Gastrocnemius medialis (tissue), 4 donors: Measurements from ENCODE around the gene AGA. TPM values are rescaled to one million over a fixed set of nuclear protein-coding genes. Genes with fewer than 3 reads are reported as not detected.

Experiments
- ATAC-seq, 2 donors: fragments of 150-250 bp; one replicate each; pipeline ENCODE4 v1.9.1; 2016
- DNase-seq, 2 donors: peaks; one replicate each; pipeline ENCODE4 v3.0.0-alpha.2; 2019
- H3K27ac ChIP-seq, 4 donors: fragments of 200-600 bp; sonication (generic); 1 replicate in 1 of 4; 2 replicates in 3 of 4; pipeline ENCODE4 v1.5.1; 2016 to 2018; ENCODE audit warnings: mild to moderate bottlenecking in 2 of 4, moderate library complexity in 1 of 4
- H3K27me3 ChIP-seq, 3 donors: fragments of 200-600 bp; sonication (generic) in 2 of 3; 1 replicate in 1 of 3; 2 replicates in 2 of 3; pipeline versions ENCODE4 v1.5.1 to v1.6.0; 2016 to 2019; ENCODE audit warnings: mild to moderate bottlenecking in 1 of 3, moderate library complexity in 1 of 3
- H3K36me3 ChIP-seq, 2 donors: fragments of 200-600 bp; sonication (generic) in 1 of 2; one replicate each; pipeline ENCODE4 v1.5.1; 2017 to 2018
- H3K4me1 ChIP-seq, 2 donors: fragments of 200-600 bp; sonication (generic) in 1 of 2; one replicate each; pipeline ENCODE4 v1.5.1; 2016 to 2017; ENCODE audit warnings: mild to moderate bottlenecking in 2 of 2
- H3K4me3 ChIP-seq, 4 donors: fragments of 200-600 bp; sonication (generic) in 3 of 4; 1 replicate in 1 of 4; 2 replicates in 3 of 4; pipeline ENCODE4 v1.5.1; 2016 to 2019; ENCODE audit warnings: mild to moderate bottlenecking in 2 of 4
- H3K9me3 ChIP-seq, 3 donors: fragments of 200-600 bp; sonication (generic) in 2 of 3; 1 replicate in 1 of 3; 2 replicates in 2 of 3; pipeline ENCODE4 v1.5.1; 2016 to 2019
- CTCF ChIP-seq, 5 experiments: fragments of 450-650 bp in 3 of 5; fragments of 200-600 bp in 2 of 5; sonication (generic) in 2 of 5; IDR thresholded peaks in 4 of 5; conservative IDR thresholded peaks in 1 of 5; 1 replicate in 4 of 5; 2 replicates in 1 of 5; pipeline ENCODE4 v1.5.1; 2016 to 2019; ENCODE audit warnings: antibody characterized with exemption in 5 of 5, mild to moderate bottlenecking in 3 of 5, moderate library complexity in 3 of 5
- POLR2A ChIP-seq, 2 donors: fragments of 450-650 bp; IDR thresholded peaks; one replicate each; pipeline ENCODE4 v1.6.1; 2017; ENCODE audit warnings: antibody characterized with exemption in 2 of 2, mild to moderate bottlenecking in 2 of 2, moderate library complexity in 2 of 2
- in situ Hi-C, 4 donors: fragments of 200-750 bp; cut with MboI; loops; one replicate each; pipeline versions ENCODE4 v1.15.0 to v1.8.0; 2017; ENCODE audit warnings: low sequenced_read_pairs in 4 of 4
- intact Hi-C: fragments of 100-400 bp; cut with DNase I; formaldehyde crosslinking; loops from one replicate; pipeline ENCODE4 v1.15.1; 2023; ENCODE audit warnings: low total_unique reads
- total RNA-seq, 4 donors: library from RNA; depleted of rRNA; stranded (reverse); fragments of >200 nt; gene quantifications; one replicate each; pipeline versions ENCODE4 v1.1.0 to v1.2.3, GENCODE V29; 2016

The AGA gene
- total RNA-seq, 4 donors from 2014 or later = 9.0 to 11.1 (median 10.0) TPM

GRCh38 chr4:177487977-177488376 lies 45.7 kb upstream of the AGA start:
- H3K4me1 ChIP-seq = no peaks in the 10 kb centered on the region
- no peaks in the 10 kb centered on the region for H3K36me3 ChIP-seq
- no peaks in the 10 kb centered on the region for H3K27me3 ChIP-seq
- no peak for ATAC-seq
- intact Hi-C loops = no loop called here
- no peak for DNase-seq
- in situ Hi-C loops = no loop called here
- TF ChIP-seq CTCF (IDR thresholded peaks at IDR 0.05 in 4 of 5, conservative IDR thresholded peaks at IDR 0.05 in 1 of 5) (no peak), POLR2A (IDR thresholded peaks at IDR 0.05) (no peak)
- no peak overlapping the region for H3K27ac ChIP-seq
- H3K4me3 ChIP-seq = no peak overlapping the region
- no peaks in the 10 kb centered on the region for H3K9me3 ChIP-seq

- no peak for TF ChIP-seq POLR2A (IDR thresholded peaks at IDR 0.05)
- H3K36me3 ChIP-seq = no peaks in the 10 kb centered on the region
- ATAC-seq = no peak
- H3K9me3 ChIP-seq = no peaks in the 10 kb centered on the region
- DNase-seq = no peak
- in situ Hi-C loops = no loop called here
- no peak overlapping the region for H3K27ac ChIP-seq
- no peak overlapping the region for H3K4me3 ChIP-seq
- H3K4me1 ChIP-seq = no peaks in the 10 kb centered on the region
- no peaks in the 10 kb centered on the region for H3K27me3 ChIP-seq
- intact Hi-C loops = no loop called here
Observed at GRCh38 chr4:177485528-177485927, 43.3 kb upstream of the AGA start.

- Histone ChIP-seq H3K4me1 (no peaks in the 10 kb centered on the region), H3K27ac (no peak overlapping the region), H3K9me3 (no peaks in the 10 kb centered on the region), H3K27me3 (no peaks in the 10 kb centered on the region), H3K36me3 (no peaks in the 10 kb centered on the region), H3K4me3 (no peak overlapping the region)
- DNase-seq = no peak
- no peak for ATAC-seq
- intact Hi-C loops = no loop called here
- in situ Hi-C loops = no loop called here
- TF ChIP-seq CTCF (IDR thresholded peaks at IDR 0.05 in 4 of 5, conservative IDR thresholded peaks at IDR 0.05 in 1 of 5) (no peak), POLR2A (IDR thresholded peaks at IDR 0.05) (no peak)
Observed at GRCh38 chr4:177484613-177485021, 42.4 kb upstream of the AGA start.

GRCh38 chr4:177483760-177484159 lies 41.5 kb upstream of the AGA start:
- intact Hi-C loops = no loop called here
- DNase-seq (no peak), ATAC-seq (no peak)
- Histone ChIP-seq H3K27me3 (no peaks in the 10 kb centered on the region), H3K4me1 (no peaks in the 10 kb centered on the region), H3K4me3 (no peak overlapping the region), H3K36me3 (no peaks in the 10 kb centered on the region), H3K27ac (no peak overlapping the region), H3K9me3 (no peaks in the 10 kb centered on the region)
- TF ChIP-seq POLR2A (IDR thresholded peaks at IDR 0.05) (no peak), CTCF (IDR thresholded peaks at IDR 0.05 in 4 of 5, conservative IDR thresholded peaks at IDR 0.05 in 1 of 5) (no peak)
- in situ Hi-C loops = no loop called here

GRCh38 chr4:177483271-177483670 lies 41.0 kb upstream of the AGA start:
- no peak for ATAC-seq
- in situ Hi-C loops = no loop called here
- Histone ChIP-seq H3K4me1 (no peaks in the 10 kb centered on the region), H3K27ac (no peak overlapping the region), H3K36me3 (no peaks in the 10 kb centered on the region), H3K27me3 (no peaks in the 10 kb centered on the region), H3K9me3 (no peaks in the 10 kb centered on the region), H3K4me3 (no peak overlapping the region)
- no peak for DNase-seq
- intact Hi-C loops = no loop called here
- TF ChIP-seq CTCF (IDR thresholded peaks at IDR 0.05 in 4 of 5, conservative IDR thresholded peaks at IDR 0.05 in 1 of 5) (no peak), POLR2A (IDR thresholded peaks at IDR 0.05) (no peak)
